ENCODE data around the gene GSTA3. TPM values are rescaled to one million over a fixed set of nuclear protein-coding genes. Genes with fewer than 3 reads are reported as not detected.

GSTA3 gene
- total RNA-seq, 4 donors from 2014 or later, result not detected

GRCh38 chr6:52881662-52881995 is 27.9 kb downstream of the GSTA3 start:
- 50% methylated on average over 4 of the region's 4 CpGs for WGBS
- Histone ChIP-seq H3K4me3 (peak overlapping the region; percentile 52 to 69 (median 59)), H3K27ac (replicated peaks in 1 of 4) (peak overlapping the region in 1 of 4 donors; percentile 71)

GRCh38 chr6:52877786-52878185 is 31.7 kb downstream of the GSTA3 start:
- intact Hi-C loops (cut with DNase I), result no loop called here
- peaks cover 0 to 10% (median 6%) of the 10 kb centered on the region in 4 donors for H3K4me1 ChIP-seq
- TF ChIP-seq POLR2A (IDR thresholded peaks at IDR 0.05; ENCODE audit: low read depth) (no peak), CTCF (IDR thresholded peaks at IDR 0.05) (no peak), EP300 (IDR thresholded peaks at IDR 0.05) (no peak), POLR2AphosphoS5 (IDR thresholded peaks at IDR 0.05) (no peak)
- no peaks in the 10 kb centered on the region for H3K27me3 ChIP-seq
- H3K9me3 ChIP-seq, result no peaks in the 10 kb centered on the region
- 74% methylated on average over 2 of the region's 2 CpGs for WGBS
- DNase-seq (ENCODE audit: extremely low spot score), result no peak
- H3K36me3 ChIP-seq, result no peaks in the 10 kb centered on the region
- H3K27ac ChIP-seq (replicated peaks in 1 of 4), result no peak overlapping the region
- no peak overlapping the region for H3K4me3 ChIP-seq

More at GRCh38 chr6:52881662-52881995, 27.9 kb downstream of the GSTA3 start:
- Histone ChIP-seq H3K9me3 (no peaks in the 10 kb centered on the region), H3K4me1 (peaks cover 0 to 10% (median 6%) of the 10 kb centered on the region in 4 donors), H3K36me3 (no peaks in the 10 kb centered on the region), H3K27me3 (no peaks in the 10 kb centered on the region)
- intact Hi-C loops (cut with DNase I), result loop anchor here (10.0 kb wide), 1 partner anchor 113 kb away; the partner anchor contains the start of gene GSTA4
- peak; percentile 19 for DNase-seq (ENCODE audit: extremely low spot score)
- TF ChIP-seq EP300 (IDR thresholded peaks at IDR 0.05) (no peak), CTCF (IDR thresholded peaks at IDR 0.05) (no peak), POLR2A (IDR thresholded peaks at IDR 0.05; ENCODE audit: low read depth) (no peak), POLR2AphosphoS5 (IDR thresholded peaks at IDR 0.05) (no peak)

GRCh38 chr6:52877168-52877567 is 32.3 kb downstream of the GSTA3 start:
- no peaks in the 10 kb centered on the region for H3K36me3 ChIP-seq
- no peak for TF ChIP-seq POLR2A (IDR thresholded peaks at IDR 0.05; ENCODE audit: low read depth)
- no peak for TF ChIP-seq POLR2AphosphoS5 (IDR thresholded peaks at IDR 0.05)
- TF ChIP-seq CTCF (IDR thresholded peaks at IDR 0.05), result no peak
- no peak for TF ChIP-seq EP300 (IDR thresholded peaks at IDR 0.05)
- no peaks in the 10 kb centered on the region for H3K27me3 ChIP-seq
- H3K4me3 ChIP-seq, result no peak overlapping the region
- DNase-seq (ENCODE audit: extremely low spot score), result no peak
- peaks cover 0 to 9% (median 6%) of the 10 kb centered on the region in 4 donors for H3K4me1 ChIP-seq
- 76% methylated on average over 3 of the region's 3 CpGs for WGBS
- no peaks in the 10 kb centered on the region for H3K9me3 ChIP-seq
- intact Hi-C loops (cut with DNase I), result no loop called here
- H3K27ac ChIP-seq (replicated peaks in 1 of 4), result no peak overlapping the region

- DNase-seq (ENCODE audit: extremely low spot score), result no peak
- no peak overlapping the region for H3K4me3 ChIP-seq
- H3K27me3 ChIP-seq, result no peaks in the 10 kb centered on the region
- WGBS, result 89% methylated on average over 7 of the region's 7 CpGs
- H3K27ac ChIP-seq (replicated peaks in 1 of 4), result no peak overlapping the region
- H3K36me3 ChIP-seq, result no peaks in the 10 kb centered on the region
- no peak for TF ChIP-seq POLR2A (IDR thresholded peaks at IDR 0.05; ENCODE audit: low read depth)
- TF ChIP-seq CTCF (IDR thresholded peaks at IDR 0.05), result no peak
- no peak for TF ChIP-seq POLR2AphosphoS5 (IDR thresholded peaks at IDR 0.05)
- no peak for TF ChIP-seq EP300 (IDR thresholded peaks at IDR 0.05)
- intact Hi-C loops (cut with DNase I), result no loop called here
- H3K9me3 ChIP-seq, result no peaks in the 10 kb centered on the region
- no peaks in the 10 kb centered on the region for H3K4me1 ChIP-seq
These were observed 33.3 kb downstream of the GSTA3 start for GRCh38 chr6:52876056-52876787.

Measured in esophagus muscularis mucosa (tissue), 4 donors.